Skeletal muscle satellite cell (primary cell): ENCODE data around the gene ACLY.

Experiments used
- H3K27me3 ChIP-seq: 2 replicates; pipeline ENCODE4 v1.7.0; 2013; ENCODE audit warnings: low read length; ENCODE audit not compliant: control insufficient read depth, insufficient read depth
- H3K36me3 ChIP-seq: 2 replicates; pipeline ENCODE4 v1.7.0; 2013; ENCODE audit warnings: mild to moderate bottlenecking, control low read depth, low read length; ENCODE audit not compliant: insufficient read depth
- H3K4me1 ChIP-seq: 2 replicates; pipeline ENCODE4 v1.7.0; 2013; ENCODE audit warnings: low read length; ENCODE audit not compliant: control insufficient read depth, insufficient read depth
- H3K4me2 ChIP-seq: 2 replicates; pipeline ENCODE4 v1.7.0; 2013; ENCODE audit warnings: mild to moderate bottlenecking, low read length
- H3K4me3 ChIP-seq: 2 replicates; pipeline ENCODE4 v1.7.0; 2013; ENCODE audit warnings: low read length
- H3K9ac ChIP-seq: 2 replicates; pipeline ENCODE4 v1.7.0; 2013; ENCODE audit warnings: mild to moderate bottlenecking, low read depth, low read length, moderate library complexity
- H3K9me3 ChIP-seq: replicated peaks from 2 replicates; pipeline ENCODE4 v1.7.0; 2013; ENCODE audit warnings: mild to moderate bottlenecking, control low read depth, low read length

ACLY gene

GRCh38 chr17:41907185-41907556, 11.6 kb downstream of the ACLY start:
- peaks cover 88% of the 10 kb centered on the region for H3K36me3 ChIP-seq

GRCh38 chr17:41906465-41907184, 12.1 kb downstream of the ACLY start:
- no peaks in the 10 kb centered on the region for H3K27me3 ChIP-seq
- H3K36me3 ChIP-seq: peaks cover 88% of the 10 kb centered on the region
- H3K9ac ChIP-seq: peak overlapping the region; percentile 24
- H3K4me1 ChIP-seq: peaks cover 40% of the 10 kb centered on the region
- H3K9me3 ChIP-seq: no peaks in the 10 kb centered on the region
- no peak overlapping the region for H3K4me3 ChIP-seq
- H3K4me2 ChIP-seq: peak overlapping the region; percentile 36

More at GRCh38 chr17:41907185-41907556, 11.6 kb downstream of the ACLY start:
- Histone ChIP-seq H3K9ac (peak overlapping the region; percentile 24), H3K4me1 (peaks cover 40% of the 10 kb centered on the region), H3K9me3 (no peaks in the 10 kb centered on the region), H3K4me3 (no peak overlapping the region), H3K4me2 (peak overlapping the region; percentile 36), H3K27me3 (no peaks in the 10 kb centered on the region)

- Histone ChIP-seq H3K4me1 (peaks cover 27% of the 10 kb centered on the region), H3K4me2 (no peak overlapping the region), H3K4me3 (no peak overlapping the region), H3K9ac (no peak overlapping the region), H3K9me3 (no peaks in the 10 kb centered on the region), H3K27me3 (no peaks in the 10 kb centered on the region), H3K36me3 (peaks cover 88% of the 10 kb centered on the region)
These were observed 13.6 kb downstream of the ACLY start for GRCh38 chr17:41905172-41905571.

- no peaks in the 10 kb centered on the region for H3K9me3 ChIP-seq
- H3K36me3 ChIP-seq: peaks cover 83% of the 10 kb centered on the region
- H3K4me3 ChIP-seq: no peak overlapping the region
- H3K9ac ChIP-seq: no peak overlapping the region
- H3K27me3 ChIP-seq: no peaks in the 10 kb centered on the region
- peaks cover 22% of the 10 kb centered on the region for H3K4me1 ChIP-seq
- H3K4me2 ChIP-seq: no peak overlapping the region
These were observed 14.4 kb downstream of the ACLY start for GRCh38 chr17:41904242-41904841.

GRCh38 chr17:41901646-41902045, 17.1 kb downstream of the ACLY start:
- Histone ChIP-seq H3K27me3 (no peaks in the 10 kb centered on the region), H3K9me3 (no peaks in the 10 kb centered on the region), H3K4me2 (no peak overlapping the region), H3K4me1 (peaks cover 4% of the 10 kb centered on the region), H3K9ac (no peak overlapping the region), H3K36me3 (peaks cover 83% of the 10 kb centered on the region), H3K4me3 (no peak overlapping the region)

- Histone ChIP-seq H3K27me3 (no peaks in the 10 kb centered on the region), H3K9me3 (no peaks in the 10 kb centered on the region), H3K4me2 (no peak overlapping the region), H3K36me3 (peaks cover 86% of the 10 kb centered on the region), H3K4me3 (no peak overlapping the region), H3K9ac (no peak overlapping the region), H3K4me1 (peaks cover 25% of the 10 kb centered on the region)
These were observed 22.0 kb downstream of the ACLY start for GRCh38 chr17:41896726-41897125.

- Histone ChIP-seq H3K4me2 (no peak overlapping the region), H3K4me3 (no peak overlapping the region), H3K9me3 (no peaks in the 10 kb centered on the region), H3K4me1 (peaks cover 29% of the 10 kb centered on the region), H3K36me3 (peaks cover 86% of the 10 kb centered on the region), H3K9ac (peak overlapping the region; percentile 27), H3K27me3 (no peaks in the 10 kb centered on the region)
These were observed 23.1 kb downstream of the ACLY start for GRCh38 chr17:41895617-41896016.

- Histone ChIP-seq H3K4me2 (no peak overlapping the region), H3K36me3 (peaks cover 88% of the 10 kb centered on the region), H3K27me3 (no peaks in the 10 kb centered on the region), H3K9ac (no peak overlapping the region), H3K4me3 (no peak overlapping the region), H3K4me1 (peaks cover 29% of the 10 kb centered on the region), H3K9me3 (no peaks in the 10 kb centered on the region)
These were observed 23.9 kb downstream of the ACLY start for GRCh38 chr17:41894791-41895331.

- H3K36me3 ChIP-seq: peaks cover 91% of the 10 kb centered on the region
- H3K27me3 ChIP-seq: no peaks in the 10 kb centered on the region
These were observed 25.4 kb downstream of the ACLY start for GRCh38 chr17:41893384-41893783.

GRCh38 chr17:41892021-41892376, 26.8 kb downstream of the ACLY start:
- H3K27me3 ChIP-seq: no peaks in the 10 kb centered on the region
- no peak overlapping the region for H3K9ac ChIP-seq
- H3K36me3 ChIP-seq: peaks cover 90% of the 10 kb centered on the region
- H3K9me3 ChIP-seq: no peaks in the 10 kb centered on the region
- H3K4me3 ChIP-seq: no peak overlapping the region
- peaks cover 29% of the 10 kb centered on the region for H3K4me1 ChIP-seq
- no peak overlapping the region for H3K4me2 ChIP-seq

More at GRCh38 chr17:41893384-41893783, 25.4 kb downstream of the ACLY start:
- Histone ChIP-seq H3K9ac (no peak overlapping the region), H3K4me3 (no peak overlapping the region), H3K9me3 (no peaks in the 10 kb centered on the region), H3K4me2 (no peak overlapping the region), H3K4me1 (peaks cover 29% of the 10 kb centered on the region)

- no peak overlapping the region for H3K9ac ChIP-seq
- H3K27me3 ChIP-seq: no peaks in the 10 kb centered on the region
- no peak overlapping the region for H3K4me2 ChIP-seq
- H3K36me3 ChIP-seq: peaks cover 88% of the 10 kb centered on the region
- H3K4me3 ChIP-seq: no peak overlapping the region
- H3K4me1 ChIP-seq: peaks cover 29% of the 10 kb centered on the region
- no peaks in the 10 kb centered on the region for H3K9me3 ChIP-seq
These were observed 27.4 kb downstream of the ACLY start for GRCh38 chr17:41891135-41892020.
